Erythroblast (primary cell): Measurements from ENCODE around the gene CASZ1.

ENCODE experiments used
- GATA1 ChIP-seq: IDR thresholded peaks from 2 replicates; pipeline ENCODE4 v1.6.1; 2011; ENCODE audit warnings: low read depth, mild to moderate bottlenecking, control low read depth, low read length, moderate library complexity
- POLR2A ChIP-seq: IDR thresholded peaks from 2 replicates; pipeline ENCODE4 v1.6.1; 2011; ENCODE audit warnings: mild to moderate bottlenecking, low read length

- TF ChIP-seq POLR2A, result no peak
- no peak for TF ChIP-seq GATA1
Observed at GRCh38 chr1:10682449-10683309, 113.8 kb downstream of the CASZ1 start.
